Activated naive CD4-positive, alpha-beta T cell treated with anti-CD3 and anti-CD28 coated beads, Interleukin-2, amount 50 U/mL, for 16 hours (primary cell): ENCODE measurements around the gene BLOC1S1.

Experiments used
- DNase-seq: peaks from one replicate; pipeline ENCODE4 v3.0.0-alpha.2; 2020

The BLOC1S1 gene

GRCh38 chr12:55712700-55713415 is 3.0 kb upstream of the BLOC1S1 start:
- no peak for DNase-seq

GRCh38 chr12:55713721-55714120 is 2.1 kb upstream of the BLOC1S1 start:
- DNase-seq = no peak

- DNase-seq = no peak
Observed at GRCh38 chr12:55715169-55715764, 579 bp upstream of the BLOC1S1 start.

GRCh38 chr12:55716582-55716957 is 724 bp downstream of the BLOC1S1 start:
- no peak for DNase-seq

GRCh38 chr12:55717011-55718007 is 1.5 kb downstream of the BLOC1S1 start:
- DNase-seq = no peak

GRCh38 chr12:55718015-55718414 is 2.2 kb downstream of the BLOC1S1 start:
- no peak for DNase-seq

GRCh38 chr12:55718624-55719275 is 2.9 kb downstream of the BLOC1S1 start:
- DNase-seq = no peak

- no peak for DNase-seq
Observed at GRCh38 chr12:55719371-55719770, 3.5 kb downstream of the BLOC1S1 start.

GRCh38 chr12:55720071-55720564 is 4.3 kb downstream of the BLOC1S1 start, which contains the start of gene RDH5:
TSS of gene RDH5 (plus strand) at chr12:55720393. CDS start at chr12:55721185, 792 bp downstream.
- no peak for DNase-seq

GRCh38 chr12:55720894-55721444 is 5.1 kb downstream of the BLOC1S1 start:
- DNase-seq = no peak

GRCh38 chr12:55721601-55722213 is 5.9 kb downstream of the BLOC1S1 start:
- DNase-seq = no peak

GRCh38 chr12:55722948-55723347 is 7.1 kb downstream of the BLOC1S1 start:
- no peak for DNase-seq

- DNase-seq = no peak
Observed at GRCh38 chr12:55723516-55724225, 7.8 kb downstream of the BLOC1S1 start.

- DNase-seq = peak; percentile 68
Observed at GRCh38 chr12:55724226-55724939, 8.5 kb downstream of the BLOC1S1 start.

GRCh38 chr12:55724940-55725309 is 9.1 kb downstream of the BLOC1S1 start:
- DNase-seq = no peak

- no peak for DNase-seq
Observed at GRCh38 chr12:55725556-55725955, 9.7 kb downstream of the BLOC1S1 start.

- DNase-seq = no peak
Observed at GRCh38 chr12:55726971-55727370, 11.1 kb downstream of the BLOC1S1 start.

- DNase-seq = no peak
Observed at GRCh38 chr12:55727643-55728185, 11.9 kb downstream of the BLOC1S1 start.

GRCh38 chr12:55728186-55728938 is 12.5 kb downstream of the BLOC1S1 start:
- DNase-seq = no peak
